HL-60 (cell line): Measurements from ENCODE around the gene KDM1B.
"Not testable (repeated sequence)": the region's sequence is repeated elsewhere in the genome, so short reads cannot be mapped to it uniquely, and the experiment has no call there.

Experiments used
- DNase-seq, 2 experiments: peaks; one replicate each; pipeline ENCODE4 v3.0.0-alpha.2; 2010 to 2020; ENCODE audit warnings: low read depth in 1 of 2, low spot score in 1 of 2
- H3K27ac ChIP-seq: fragments of 250-450 bp; sonication (Bioruptor Pico); replicated peaks from 2 replicates; pipeline ENCODE4 v1.5.1; 2020; ENCODE audit warnings: mild to moderate bottlenecking, moderate library complexity
- H3K27me3 ChIP-seq: fragments of 250-450 bp; sonication (Bioruptor Pico); 2 replicates; pipeline ENCODE4 v1.5.1; 2021; ENCODE audit warnings: mild to moderate bottlenecking, moderate library complexity; ENCODE audit not compliant: insufficient read depth, poor library complexity, severe bottlenecking
- H3K4me3 ChIP-seq: replicated peaks from 2 replicates; pipeline ENCODE4 v1.5.1; 2011; ENCODE audit warnings: mild to moderate bottlenecking, control low read depth, low read length; ENCODE audit not compliant: insufficient read depth
- GABPA ChIP-seq: IDR thresholded peaks from 2 replicates; pipeline ENCODE4 v1.6.1; 2012; ENCODE audit warnings: low read depth
- POLR2AphosphoS5 ChIP-seq: IDR thresholded peaks from 2 replicates; pipeline ENCODE4 v1.6.1; 2012; ENCODE audit warnings: low read depth
- SPI1 ChIP-seq: IDR thresholded peaks from 2 replicates; pipeline ENCODE4 v1.6.1; 2012; ENCODE audit warnings: low read depth, mild to moderate bottlenecking, borderline replicate concordance
- TF ChIP-seq, protein P1 (sequence below): IDR thresholded peaks from 2 replicates; pipeline ENCODE4 v1.6.1; 2012; ENCODE audit warnings: low read depth; ENCODE audit not compliant: insufficient replicate concordance
- TF ChIP-seq, protein P2 (sequence below): IDR thresholded peaks from one replicate; pipeline ENCODE4 v1.5.1; 2011; ENCODE audit warnings: low read length, control low read depth, inconsistent platforms; ENCODE audit not compliant: insufficient read depth

The KDM1B gene

DNA sequence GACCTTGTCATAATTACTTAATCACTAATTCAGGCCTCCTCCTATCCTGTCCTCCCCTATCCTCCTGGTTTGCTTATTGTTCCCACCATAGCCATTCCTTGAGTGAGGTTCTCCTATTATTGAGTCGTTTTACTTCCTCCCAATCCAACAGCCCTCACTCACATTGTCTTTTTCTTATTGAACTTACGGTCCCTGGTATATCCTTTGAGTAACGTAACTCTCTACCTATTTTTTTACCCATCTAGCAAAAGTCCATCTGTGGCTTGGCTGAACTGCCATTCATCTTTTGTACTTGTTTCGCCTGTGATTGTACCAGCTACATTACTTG is 66.0 kb downstream of the KDM1B start:
- no peak for DNase-seq
- TF ChIP-seq POLR2AphosphoS5: 0 out of 2 replicates have a peak, but pooled peaks have one; percentile 6
- no peak for TF ChIP-seq GABPA
- TF ChIP-seq, protein P1, sequence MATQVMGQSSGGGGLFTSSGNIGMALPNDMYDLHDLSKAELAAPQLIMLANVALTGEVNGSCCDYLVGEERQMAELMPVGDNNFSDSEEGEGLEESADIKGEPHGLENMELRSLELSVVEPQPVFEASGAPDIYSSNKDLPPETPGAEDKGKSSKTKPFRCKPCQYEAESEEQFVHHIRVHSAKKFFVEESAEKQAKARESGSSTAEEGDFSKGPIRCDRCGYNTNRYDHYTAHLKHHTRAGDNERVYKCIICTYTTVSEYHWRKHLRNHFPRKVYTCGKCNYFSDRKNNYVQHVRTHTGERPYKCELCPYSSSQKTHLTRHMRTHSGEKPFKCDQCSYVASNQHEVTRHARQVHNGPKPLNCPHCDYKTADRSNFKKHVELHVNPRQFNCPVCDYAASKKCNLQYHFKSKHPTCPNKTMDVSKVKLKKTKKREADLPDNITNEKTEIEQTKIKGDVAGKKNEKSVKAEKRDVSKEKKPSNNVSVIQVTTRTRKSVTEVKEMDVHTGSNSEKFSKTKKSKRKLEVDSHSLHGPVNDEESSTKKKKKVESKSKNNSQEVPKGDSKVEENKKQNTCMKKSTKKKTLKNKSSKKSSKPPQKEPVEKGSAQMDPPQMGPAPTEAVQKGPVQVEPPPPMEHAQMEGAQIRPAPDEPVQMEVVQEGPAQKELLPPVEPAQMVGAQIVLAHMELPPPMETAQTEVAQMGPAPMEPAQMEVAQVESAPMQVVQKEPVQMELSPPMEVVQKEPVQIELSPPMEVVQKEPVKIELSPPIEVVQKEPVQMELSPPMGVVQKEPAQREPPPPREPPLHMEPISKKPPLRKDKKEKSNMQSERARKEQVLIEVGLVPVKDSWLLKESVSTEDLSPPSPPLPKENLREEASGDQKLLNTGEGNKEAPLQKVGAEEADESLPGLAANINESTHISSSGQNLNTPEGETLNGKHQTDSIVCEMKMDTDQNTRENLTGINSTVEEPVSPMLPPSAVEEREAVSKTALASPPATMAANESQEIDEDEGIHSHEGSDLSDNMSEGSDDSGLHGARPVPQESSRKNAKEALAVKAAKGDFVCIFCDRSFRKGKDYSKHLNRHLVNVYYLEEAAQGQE: no peak
- TF ChIP-seq, protein P2, sequence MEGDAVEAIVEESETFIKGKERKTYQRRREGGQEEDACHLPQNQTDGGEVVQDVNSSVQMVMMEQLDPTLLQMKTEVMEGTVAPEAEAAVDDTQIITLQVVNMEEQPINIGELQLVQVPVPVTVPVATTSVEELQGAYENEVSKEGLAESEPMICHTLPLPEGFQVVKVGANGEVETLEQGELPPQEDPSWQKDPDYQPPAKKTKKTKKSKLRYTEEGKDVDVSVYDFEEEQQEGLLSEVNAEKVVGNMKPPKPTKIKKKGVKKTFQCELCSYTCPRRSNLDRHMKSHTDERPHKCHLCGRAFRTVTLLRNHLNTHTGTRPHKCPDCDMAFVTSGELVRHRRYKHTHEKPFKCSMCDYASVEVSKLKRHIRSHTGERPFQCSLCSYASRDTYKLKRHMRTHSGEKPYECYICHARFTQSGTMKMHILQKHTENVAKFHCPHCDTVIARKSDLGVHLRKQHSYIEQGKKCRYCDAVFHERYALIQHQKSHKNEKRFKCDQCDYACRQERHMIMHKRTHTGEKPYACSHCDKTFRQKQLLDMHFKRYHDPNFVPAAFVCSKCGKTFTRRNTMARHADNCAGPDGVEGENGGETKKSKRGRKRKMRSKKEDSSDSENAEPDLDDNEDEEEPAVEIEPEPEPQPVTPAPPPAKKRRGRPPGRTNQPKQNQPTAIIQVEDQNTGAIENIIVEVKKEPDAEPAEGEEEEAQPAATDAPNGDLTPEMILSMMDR: no peak
- TF ChIP-seq SPI1: no peak
- Histone ChIP-seq H3K4me3 (no peak overlapping the region), H3K27me3 (no peaks in the 10 kb centered on the region), H3K27ac (no peak overlapping the region)

DNA sequence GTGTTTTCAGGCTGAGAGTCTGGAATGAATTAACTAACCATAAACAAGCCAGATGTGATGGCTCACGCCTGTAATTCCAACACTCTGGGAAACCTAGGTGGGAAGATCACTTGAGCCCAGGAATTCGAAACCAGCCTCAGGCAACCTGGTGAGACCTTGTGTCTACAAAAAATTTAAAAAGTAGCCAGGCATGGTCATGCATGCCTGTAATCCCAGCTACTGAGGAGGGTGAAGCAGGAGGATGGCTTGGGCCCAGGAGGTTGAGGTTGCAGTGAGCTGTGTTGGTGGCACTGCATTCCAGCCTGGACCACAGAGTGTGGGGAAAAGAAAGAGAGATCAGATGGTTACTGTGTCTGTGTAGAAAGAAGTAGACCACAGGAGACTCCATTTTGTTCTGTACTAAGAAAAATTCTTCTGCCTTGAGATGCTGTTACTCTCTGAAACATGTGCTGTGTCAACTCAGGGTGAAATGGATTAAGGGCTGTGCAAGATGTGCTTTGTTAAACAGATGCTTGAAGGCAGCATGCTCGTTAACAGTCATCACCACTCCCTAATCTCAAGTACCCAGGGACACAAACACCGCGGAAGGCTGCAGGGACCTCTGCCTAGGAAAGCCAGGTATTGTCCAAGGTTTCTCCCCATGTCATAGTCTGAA is 71.4 kb downstream of the KDM1B start:
- H3K4me3 ChIP-seq, H3K27me3 ChIP-seq, DNase-seq, H3K27ac ChIP-seq: not testable (repeated sequence)

DNA sequence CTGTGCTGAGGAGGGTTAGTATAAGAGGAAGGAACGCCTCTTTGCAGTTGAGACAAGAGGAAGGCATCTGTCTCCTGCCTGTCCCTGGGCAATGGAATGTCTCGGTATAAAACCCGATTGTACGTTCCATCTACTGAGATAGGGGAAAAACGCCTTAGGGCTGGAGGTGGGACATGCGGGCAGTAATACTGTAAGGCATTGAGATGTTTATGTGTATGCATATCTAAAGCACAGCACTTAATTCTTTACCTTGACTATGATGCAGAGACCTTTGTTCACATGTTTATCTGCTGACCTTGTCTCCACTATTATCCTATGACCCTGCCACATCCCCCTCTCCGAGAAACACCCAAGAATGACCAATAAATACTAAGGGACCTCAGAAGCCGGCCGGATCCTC is 71.9 kb downstream of the KDM1B start:
- not testable (repeated sequence) for DNase-seq, H3K4me3 ChIP-seq, H3K27ac ChIP-seq, H3K27me3 ChIP-seq

DNA sequence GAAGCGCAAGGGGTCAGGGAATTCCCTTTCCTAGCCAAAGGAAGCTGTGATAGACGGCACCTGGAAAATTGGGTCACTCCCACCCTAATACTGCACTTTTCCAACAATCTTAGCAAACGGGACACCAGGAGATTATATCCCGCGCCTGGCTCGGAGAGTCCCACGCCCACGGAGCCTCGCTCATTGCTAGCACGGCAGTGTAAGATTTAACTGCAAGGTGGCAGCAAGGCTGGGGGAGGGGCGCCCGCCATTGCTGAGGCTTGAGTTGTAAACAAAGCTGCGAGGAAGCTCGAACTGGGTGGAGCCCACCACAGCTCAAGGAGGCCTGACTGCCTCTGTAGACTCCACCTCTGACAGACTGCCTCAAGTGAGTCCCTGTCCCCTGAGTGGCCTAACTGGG is 73.4 kb downstream of the KDM1B start:
- DNase-seq, H3K27ac ChIP-seq, H3K4me3 ChIP-seq, H3K27me3 ChIP-seq: not testable (repeated sequence)

DNA sequence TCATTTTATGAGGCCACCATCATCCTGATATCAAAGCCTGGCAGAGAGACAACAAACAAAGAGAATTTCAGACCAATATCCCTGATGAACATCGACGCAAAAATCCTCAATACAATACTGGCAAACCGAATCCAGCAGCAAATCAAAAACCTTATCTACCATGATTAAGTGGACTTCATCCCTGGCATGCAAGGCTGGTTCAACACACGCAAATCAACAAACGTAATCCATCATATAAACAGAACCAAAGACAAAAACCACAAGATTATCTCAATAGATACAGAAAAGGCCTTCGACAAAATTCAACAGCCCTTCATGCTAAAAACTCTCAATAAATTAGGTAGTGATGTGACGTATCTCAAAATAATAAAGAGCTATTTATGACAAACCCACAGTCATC is 76.6 kb downstream of the KDM1B start:
- H3K27ac ChIP-seq, DNase-seq, H3K4me3 ChIP-seq, H3K27me3 ChIP-seq: not testable (repeated sequence)

DNA sequence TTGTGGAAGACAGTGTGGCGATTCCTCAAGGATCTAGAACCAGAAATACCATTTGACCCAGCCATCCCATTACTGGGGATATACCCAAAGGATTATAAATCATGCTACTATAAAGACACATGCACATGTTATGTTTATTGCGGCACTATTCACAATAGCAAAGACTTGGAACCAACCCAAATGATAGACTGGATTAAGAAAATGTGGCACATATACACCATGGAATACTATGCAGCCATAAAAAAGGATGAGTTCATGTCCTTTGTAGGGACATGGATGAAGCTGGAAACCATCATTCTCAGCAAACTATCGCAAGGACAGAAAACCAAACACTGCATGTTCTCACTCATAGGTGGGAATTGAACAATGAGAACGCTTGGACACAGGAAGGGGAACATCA is 78.5 kb downstream of the KDM1B start:
- DNase-seq, H3K4me3 ChIP-seq, H3K27me3 ChIP-seq, H3K27ac ChIP-seq: not testable (repeated sequence)

DNA sequence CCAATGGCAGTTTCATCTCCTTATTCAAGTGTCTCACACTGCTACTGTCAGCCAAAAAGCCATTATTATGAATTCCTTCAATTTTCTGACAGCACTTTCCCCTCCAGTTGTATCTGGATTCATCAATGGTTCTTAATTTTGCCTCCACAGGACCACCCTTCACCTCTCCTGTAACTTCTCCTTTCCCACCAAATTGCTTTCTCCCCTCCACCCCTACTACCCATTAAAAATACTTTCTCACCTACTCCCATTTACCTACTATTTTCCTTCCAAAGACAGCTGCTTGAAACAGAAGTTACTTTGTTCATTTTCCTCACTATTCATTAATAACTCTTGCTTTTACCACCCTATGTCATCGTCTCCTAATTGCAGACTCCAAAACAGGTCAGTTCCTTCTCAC is 79.3 kb downstream of the KDM1B start:
- no peak overlapping the region for H3K27ac ChIP-seq
- H3K4me3 ChIP-seq: no peak overlapping the region
- TF ChIP-seq GABPA: no peak
- TF ChIP-seq, protein P1: no peak
- TF ChIP-seq SPI1: no peak
- TF ChIP-seq, protein P2: no peak
- H3K27me3 ChIP-seq: no peaks in the 10 kb centered on the region
- no peak for DNase-seq
